Sigmoid colon (tissue), 7 donors: ENCODE data around the gene PSEN1. TPM values are rescaled to one million over a fixed set of nuclear protein-coding genes. Genes with fewer than 3 reads are reported as not detected.

Experiments used
- DNase-seq: peaks from one replicate; pipeline ENCODE4 v3.0.0-alpha.2; 2019
- H3K27ac ChIP-seq, 4 donors: fragments of 200-600 bp; sonication (generic); one replicate each; pipeline ENCODE4 v1.5.1; 2016 to 2019; ENCODE audit warnings: mild to moderate bottlenecking in 1 of 4
- H3K27me3 ChIP-seq, 3 donors: fragments of 200-600 bp; sonication (generic); one replicate each; pipeline ENCODE4 v1.5.1; 2019; ENCODE audit warnings: mild to moderate bottlenecking in 1 of 3
- H3K36me3 ChIP-seq, 4 donors: fragments of 200-600 bp; sonication (generic); one replicate each; pipeline ENCODE4 v1.5.1; 2016 to 2019
- H3K4me1 ChIP-seq, 4 donors: fragments of 200-600 bp; sonication (generic); one replicate each; pipeline ENCODE4 v1.5.1; 2017 to 2019
- H3K4me3 ChIP-seq, 4 donors: fragments of 200-600 bp; sonication (generic); one replicate each; pipeline ENCODE4 v1.5.1; 2017 to 2019; ENCODE audit warnings: mild to moderate bottlenecking in 2 of 4, moderate library complexity in 1 of 4
- H3K9me3 ChIP-seq, 4 donors: fragments of 200-600 bp in 3 of 4; sonication (generic) in 3 of 4; one replicate each; pipeline versions ENCODE4 v1.5.1 to v1.6.1; 2013 to 2019
- EP300 ChIP-seq, 4 donors: sonication (generic); formaldehyde crosslinking; IDR thresholded peaks; one replicate each; pipeline ENCODE4 v1.6.1; 2017; ENCODE audit warnings: antibody characterized with exemption in 4 of 4
- POLR2A ChIP-seq, 2 donors: fragments of 450-650 bp; IDR thresholded peaks; one replicate each; pipeline ENCODE4 v1.6.1; 2016; ENCODE audit warnings: antibody characterized with exemption in 2 of 2, mild to moderate bottlenecking in 2 of 2, moderate library complexity in 2 of 2
- POLR2AphosphoS5 ChIP-seq, 4 donors: sonication (generic); formaldehyde crosslinking; IDR thresholded peaks; one replicate each; pipeline ENCODE4 v1.6.1; 2017; ENCODE audit warnings: antibody characterized with exemption in 4 of 4
- WGBS, 2 donors: extraction: QIAGEN DNeasy Blood & Tissue Kit; methylation state at CpG; one replicate each; pipeline ENCODE4 v1.1.7; 2013; 5-methylcytosine and 5-hydroxymethylcytosine counted together
- intact Hi-C: fragments of 100-400 bp; cut with DNase I; formaldehyde crosslinking; loops from one replicate; pipeline ENCODE4 v1.15.1; 2023
- polyA plus RNA-seq, 3 donors: library from polyadenylated mRNA; stranded (reverse); fragments of 200-250 nt; gene quantifications; one replicate each; pipeline ENCODE4 v1.2.3, GENCODE V29; 2013
- total RNA-seq, 4 donors: library from RNA; depleted of rRNA; stranded (reverse); fragments of >200 nt; gene quantifications; one replicate each; pipeline ENCODE4 v1.1.0, GENCODE V29; 2016
- TF ChIP-seq, protein P1 (sequence below), 4 experiments: fragments of 450-650 bp in 3 of 4; fragments of 200-600 bp in 1 of 4; IDR thresholded peaks; one replicate each; pipeline ENCODE4 v1.5.1; 2016 to 2019; ENCODE audit warnings: antibody characterized with exemption in 4 of 4, mild to moderate bottlenecking in 3 of 4, moderate library complexity in 2 of 4
- donor health status: healthy with polysubstance abuse.
- donor health status: Bipolar disorder and iron deficiency.
- donor health status: healthy.

The PSEN1 gene
- 10 to 100 TPM; 34.9 to 53.5 (median 46.4) TPM for total RNA-seq
- polyA plus RNA-seq, result 10 to 100 TPM; 11.4 to 47.4 (median 14.3) TPM

DNA sequence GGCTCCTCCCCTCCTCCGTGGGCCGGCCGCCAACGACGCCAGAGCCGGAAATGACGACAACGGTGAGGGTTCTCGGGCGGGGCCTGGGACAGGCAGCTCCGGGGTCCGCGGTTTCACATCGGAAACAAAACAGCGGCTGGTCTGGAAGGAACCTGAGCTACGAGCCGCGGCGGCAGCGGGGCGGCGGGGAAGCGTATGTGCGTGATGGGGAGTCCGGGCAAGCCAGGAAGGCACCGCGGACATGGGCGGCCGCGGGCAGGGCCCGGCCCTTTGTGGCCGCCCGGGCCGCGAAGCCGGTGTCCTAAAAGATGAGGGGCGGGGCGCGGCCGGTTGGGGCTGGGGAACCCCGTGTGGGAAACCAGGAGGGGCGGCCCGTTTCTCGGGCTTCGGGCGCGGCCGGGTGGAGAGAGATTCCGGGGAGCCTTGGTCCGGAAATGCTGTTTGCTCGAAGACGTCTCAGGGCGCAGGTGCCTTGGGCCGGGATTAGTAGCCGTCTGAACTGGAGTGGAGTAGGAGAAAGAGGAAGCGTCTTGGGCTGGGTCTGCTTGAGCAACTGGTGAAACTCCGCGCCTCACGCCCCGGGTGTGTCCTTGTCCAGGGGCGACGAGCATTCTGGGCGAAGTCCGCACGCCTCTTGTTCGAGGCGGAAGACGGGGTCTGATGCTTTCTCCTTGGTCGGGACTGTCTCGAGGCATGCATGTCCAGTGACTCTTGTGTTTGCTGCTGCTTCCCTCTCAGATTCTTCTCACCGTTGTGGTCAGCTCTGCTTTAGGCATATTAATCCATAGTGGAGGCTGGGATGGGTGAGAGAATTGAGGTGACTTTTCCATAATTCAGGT, at the start of gene PSEN1:
PSEN1 (plus strand) TSS at position 121 of the 839 bp plus-strand sequence. CDS start 11,513 bp downstream, outside the sequence.
- intact Hi-C loops, result no loop called here
- WGBS, 2 donors, result 0 to 1% methylated on average over 71 of the region's 71 CpGs
- H3K36me3 ChIP-seq, result no peaks in the 10 kb centered on the region
- peak within 1 kb of the TSS; percentile 59 to 97 (median 80) for H3K4me3 ChIP-seq
- no peaks in the 10 kb centered on the region for H3K9me3 ChIP-seq
- H3K27ac ChIP-seq, result peak within 1 kb of the TSS; percentile 84 to 96 (median 94)
- H3K4me1 ChIP-seq, result peaks cover 0 to 21% (median 15%) of the 10 kb centered on the region in 4 donors
- H3K27me3 ChIP-seq, result no peaks in the 10 kb centered on the region
- peak; percentile 98 for DNase-seq
- TF ChIP-seq POLR2AphosphoS5 (IDR thresholded peaks at IDR 0.05) (peak; percentile 91 to 97 (median 96)), EP300 (IDR thresholded peaks at IDR 0.05) (no peak), POLR2A (IDR thresholded peaks at IDR 0.05) (peak; percentile 72 to 87)
- TF ChIP-seq, protein P1, sequence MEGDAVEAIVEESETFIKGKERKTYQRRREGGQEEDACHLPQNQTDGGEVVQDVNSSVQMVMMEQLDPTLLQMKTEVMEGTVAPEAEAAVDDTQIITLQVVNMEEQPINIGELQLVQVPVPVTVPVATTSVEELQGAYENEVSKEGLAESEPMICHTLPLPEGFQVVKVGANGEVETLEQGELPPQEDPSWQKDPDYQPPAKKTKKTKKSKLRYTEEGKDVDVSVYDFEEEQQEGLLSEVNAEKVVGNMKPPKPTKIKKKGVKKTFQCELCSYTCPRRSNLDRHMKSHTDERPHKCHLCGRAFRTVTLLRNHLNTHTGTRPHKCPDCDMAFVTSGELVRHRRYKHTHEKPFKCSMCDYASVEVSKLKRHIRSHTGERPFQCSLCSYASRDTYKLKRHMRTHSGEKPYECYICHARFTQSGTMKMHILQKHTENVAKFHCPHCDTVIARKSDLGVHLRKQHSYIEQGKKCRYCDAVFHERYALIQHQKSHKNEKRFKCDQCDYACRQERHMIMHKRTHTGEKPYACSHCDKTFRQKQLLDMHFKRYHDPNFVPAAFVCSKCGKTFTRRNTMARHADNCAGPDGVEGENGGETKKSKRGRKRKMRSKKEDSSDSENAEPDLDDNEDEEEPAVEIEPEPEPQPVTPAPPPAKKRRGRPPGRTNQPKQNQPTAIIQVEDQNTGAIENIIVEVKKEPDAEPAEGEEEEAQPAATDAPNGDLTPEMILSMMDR (IDR thresholded peaks at IDR 0.05), result no peak

DNA sequence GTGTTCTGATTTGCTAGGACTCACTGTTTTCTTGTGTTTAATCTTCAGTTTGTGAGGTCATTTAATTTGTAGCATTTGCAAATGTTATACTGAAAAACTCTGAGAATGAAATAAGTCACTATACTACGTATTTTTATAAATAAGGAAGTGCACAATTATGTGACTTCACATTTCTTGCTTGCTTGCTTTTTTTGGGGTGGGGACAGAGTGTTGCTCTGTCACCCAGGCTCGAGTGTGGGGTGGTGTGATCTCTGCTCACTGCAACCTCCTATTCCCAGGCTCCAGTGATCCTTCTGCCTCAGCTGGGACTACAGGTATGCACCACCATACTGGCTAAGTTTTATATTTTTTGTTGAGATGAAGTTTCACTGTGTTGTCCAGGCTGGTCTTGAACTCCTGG, 45.3 kb upstream of the PSEN1 start:
- intact Hi-C loops, result no loop called here
- Histone ChIP-seq H3K36me3 (peaks cover 10 to 73% (median 35%) of the 10 kb centered on the region in 4 donors), H3K4me1 (no peaks in the 10 kb centered on the region), H3K27ac (no peak overlapping the region), H3K4me3 (no peak overlapping the region), H3K27me3 (no peaks in the 10 kb centered on the region), H3K9me3 (no peaks in the 10 kb centered on the region)
- 91 to 94% methylated on average over 2 of the region's 2 CpGs for WGBS, 2 donors
- TF ChIP-seq, protein P1 (IDR thresholded peaks at IDR 0.05), result no peak
- no peak for TF ChIP-seq POLR2AphosphoS5 (IDR thresholded peaks at IDR 0.05)
- TF ChIP-seq EP300 (IDR thresholded peaks at IDR 0.05), result no peak
- TF ChIP-seq POLR2A (IDR thresholded peaks at IDR 0.05), result no peak
- no peak for DNase-seq

DNA sequence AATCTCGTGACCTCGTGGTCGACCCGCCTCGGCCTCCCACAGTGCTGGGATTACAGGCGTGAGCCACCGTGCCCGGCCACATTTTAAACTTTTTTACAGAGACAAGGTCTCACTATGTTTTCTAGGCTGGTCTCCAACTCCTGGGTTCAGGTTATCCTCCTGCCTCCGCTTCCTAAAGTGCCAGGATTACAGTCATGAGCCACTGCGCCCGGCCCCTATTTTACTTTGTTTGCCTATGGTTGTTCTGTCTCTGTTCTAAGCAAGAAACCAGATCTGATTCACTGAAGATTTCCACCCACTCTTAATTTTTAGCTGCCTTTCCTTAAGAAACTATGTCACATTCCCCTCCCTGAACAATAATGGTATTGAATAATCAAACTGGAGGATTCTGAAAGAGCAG, 38.9 kb upstream of the PSEN1 start:
- H3K36me3 ChIP-seq, result peaks cover 4 to 77% (median 28%) of the 10 kb centered on the region in 4 donors
- WGBS, 2 donors, result 97% methylated on average over 11 of the region's 11 CpGs

DNA sequence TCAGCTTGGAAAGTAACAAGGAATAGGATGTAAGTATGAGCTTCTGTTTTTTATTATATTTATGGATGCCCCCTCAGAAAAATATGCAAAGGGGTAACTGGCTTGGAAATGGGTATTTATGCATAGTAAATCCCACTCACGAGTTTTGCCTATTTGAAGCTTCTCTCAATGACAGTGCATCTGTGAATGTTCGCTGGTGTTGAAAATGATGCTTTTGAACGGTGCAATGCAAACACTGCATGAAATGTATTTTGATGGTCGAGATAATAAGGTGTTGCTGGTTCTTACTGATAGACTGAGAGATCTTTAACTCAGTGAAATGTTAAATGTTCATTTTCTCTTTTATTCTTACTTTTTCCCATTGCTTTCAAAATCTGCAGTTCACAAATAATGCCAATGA, 36.0 kb upstream of the PSEN1 start:
- no peaks in the 10 kb centered on the region for H3K27me3 ChIP-seq
- no peak for DNase-seq
- WGBS, 2 donors, result 94% methylated on average over 4 of the region's 4 CpGs
- H3K36me3 ChIP-seq, result peaks cover 15 to 94% (median 35%) of the 10 kb centered on the region in 4 donors
- no peak for TF ChIP-seq EP300 (IDR thresholded peaks at IDR 0.05)
- TF ChIP-seq, protein P1 (IDR thresholded peaks at IDR 0.05), result no peak
- no peak for TF ChIP-seq POLR2AphosphoS5 (IDR thresholded peaks at IDR 0.05)
- no peak for TF ChIP-seq POLR2A (IDR thresholded peaks at IDR 0.05)
- no peak overlapping the region for H3K4me3 ChIP-seq
- intact Hi-C loops, result no loop called here
- no peaks in the 10 kb centered on the region for H3K9me3 ChIP-seq
- no peaks in the 10 kb centered on the region for H3K4me1 ChIP-seq
- no peak overlapping the region for H3K27ac ChIP-seq

More for the DNA sequence above, 38.9 kb upstream of the PSEN1 start:
- no peak for TF ChIP-seq POLR2A (IDR thresholded peaks at IDR 0.05)
- TF ChIP-seq POLR2AphosphoS5 (IDR thresholded peaks at IDR 0.05), result no peak
- TF ChIP-seq, protein P1 (IDR thresholded peaks at IDR 0.05), result no peak
- no peak for TF ChIP-seq EP300 (IDR thresholded peaks at IDR 0.05)
- intact Hi-C loops, result no loop called here
- H3K4me3 ChIP-seq, result no peak overlapping the region
- DNase-seq, result no peak
- no peak overlapping the region for H3K27ac ChIP-seq
- H3K9me3 ChIP-seq, result no peaks in the 10 kb centered on the region
- H3K27me3 ChIP-seq, result no peaks in the 10 kb centered on the region
- H3K4me1 ChIP-seq, result no peaks in the 10 kb centered on the region
